ENCODE results near the gene PPARGC1A.

PPARGC1A gene

DNA sequence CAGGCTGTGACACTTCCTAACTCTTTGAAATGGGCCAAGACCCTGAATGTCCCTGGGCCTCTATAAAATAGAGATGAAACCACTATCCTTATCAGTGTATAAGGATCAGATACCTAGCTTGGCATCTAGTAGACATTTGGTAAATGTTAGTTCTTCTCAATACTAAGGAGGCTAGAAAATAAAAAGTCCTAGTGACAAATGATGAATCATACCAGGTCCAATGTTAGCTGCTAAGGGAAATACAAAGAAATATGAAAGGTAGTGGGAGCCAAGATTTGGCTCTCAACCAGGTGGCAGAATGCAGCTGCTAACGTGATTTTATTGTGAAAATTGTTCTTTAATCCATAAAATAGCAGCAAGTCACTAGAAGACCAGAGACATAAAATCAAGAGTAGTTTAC is 19.8 kb upstream of the PPARGC1A start:
- DNase-seq: no peak

DNA sequence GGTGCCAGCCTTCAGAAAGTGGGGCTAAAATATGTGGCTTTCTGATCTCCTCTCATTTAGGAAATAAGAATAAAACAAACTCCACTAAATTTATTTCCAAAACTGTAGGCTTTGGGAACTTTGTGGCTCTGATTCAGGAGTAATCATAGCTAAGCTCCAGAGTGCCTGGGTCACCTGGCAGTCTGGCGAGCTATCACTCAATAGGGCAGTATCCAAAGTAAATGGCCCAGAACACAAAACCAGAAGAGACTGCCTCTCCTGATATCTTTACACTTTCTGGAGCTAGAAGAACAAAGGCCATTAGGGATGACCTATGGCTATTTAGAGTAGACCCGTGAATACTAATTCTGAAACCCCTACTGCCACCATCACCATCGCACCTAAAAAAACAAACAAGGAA is 17.0 kb upstream of the PPARGC1A start:
- DNase-seq: no peak

GRCh38 chr4:23904639-23905071 is 14.8 kb upstream of the PPARGC1A start:
- no peak for DNase-seq

GRCh38 chr4:23903859-23904438 is 14.1 kb upstream of the PPARGC1A start:
- no peak for DNase-seq

DNA sequence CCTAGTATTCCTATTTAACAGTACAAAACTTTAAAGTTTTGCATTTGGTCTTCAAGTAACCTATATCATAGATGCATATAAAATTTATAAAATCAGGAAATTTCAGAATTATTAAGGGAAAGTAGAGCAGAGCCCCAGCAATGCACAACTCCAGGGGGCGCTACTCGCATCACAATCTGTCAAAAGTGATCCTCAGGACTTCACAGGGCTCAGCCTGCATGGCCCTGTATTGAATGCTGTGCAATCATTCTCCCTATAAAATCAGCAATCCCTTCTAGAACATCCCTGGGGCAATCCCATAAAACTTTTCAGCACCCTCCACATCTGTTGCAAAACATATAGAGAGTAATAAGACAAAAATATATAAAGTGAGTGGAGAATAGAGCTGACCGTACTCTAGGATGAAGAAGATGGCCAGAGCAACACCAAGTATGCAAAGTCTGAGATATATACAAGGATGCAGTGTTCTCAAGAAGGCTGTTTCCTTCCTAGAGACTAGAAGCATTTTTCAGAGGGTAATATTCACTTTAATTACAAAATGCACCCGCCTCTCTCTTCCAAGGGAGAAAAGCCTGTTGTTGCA is 12.5 kb upstream of the PPARGC1A start:
- DNase-seq: no peak

GRCh38 chr4:23900636-23901035 is 10.8 kb upstream of the PPARGC1A start:
- no peak for DNase-seq

- no peak for DNase-seq
Measured at GRCh38 chr4:23899565-23899964, 9.7 kb upstream of the PPARGC1A start.

GRCh38 chr4:23897564-23898109 is 7.8 kb upstream of the PPARGC1A start:
- no peak for DNase-seq

DNA sequence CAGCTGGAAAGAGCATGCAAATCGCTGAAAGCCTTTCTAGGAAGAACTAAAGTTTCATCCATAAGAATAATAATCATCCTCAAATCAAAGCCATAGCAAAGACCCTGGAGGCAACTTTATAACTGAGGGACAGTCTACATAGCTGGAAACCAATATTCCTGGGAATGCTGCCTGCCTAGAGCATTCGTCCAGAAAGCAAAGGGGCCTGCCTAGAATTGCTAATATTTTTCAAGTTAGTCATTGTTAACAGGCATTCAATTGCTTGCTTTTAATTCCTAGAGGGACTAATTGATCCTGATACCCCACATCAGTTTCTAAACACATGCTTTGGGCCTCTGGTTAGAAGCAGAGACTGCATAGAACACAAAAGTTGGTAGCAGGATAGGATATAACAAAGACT is 4.2 kb upstream of the PPARGC1A start:
- DNase-seq: no peak

DNA sequence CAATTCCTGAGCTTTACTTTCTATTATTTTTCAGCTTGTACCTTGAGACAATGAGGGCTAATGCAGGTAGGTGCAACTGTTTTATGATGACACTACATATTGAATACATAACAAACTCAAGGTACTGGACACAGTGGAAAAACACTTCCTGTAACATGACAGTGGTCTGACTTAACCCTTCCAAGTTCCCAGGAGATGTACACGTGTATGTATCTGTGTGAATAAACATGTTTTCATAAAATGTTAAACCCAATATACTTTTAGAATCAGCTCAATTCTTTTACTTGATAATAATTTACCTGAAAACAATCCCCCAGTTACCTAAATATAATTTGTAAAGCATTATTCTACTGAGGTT is 1.2 kb upstream of the PPARGC1A start:
- DNase-seq: no peak

DNA sequence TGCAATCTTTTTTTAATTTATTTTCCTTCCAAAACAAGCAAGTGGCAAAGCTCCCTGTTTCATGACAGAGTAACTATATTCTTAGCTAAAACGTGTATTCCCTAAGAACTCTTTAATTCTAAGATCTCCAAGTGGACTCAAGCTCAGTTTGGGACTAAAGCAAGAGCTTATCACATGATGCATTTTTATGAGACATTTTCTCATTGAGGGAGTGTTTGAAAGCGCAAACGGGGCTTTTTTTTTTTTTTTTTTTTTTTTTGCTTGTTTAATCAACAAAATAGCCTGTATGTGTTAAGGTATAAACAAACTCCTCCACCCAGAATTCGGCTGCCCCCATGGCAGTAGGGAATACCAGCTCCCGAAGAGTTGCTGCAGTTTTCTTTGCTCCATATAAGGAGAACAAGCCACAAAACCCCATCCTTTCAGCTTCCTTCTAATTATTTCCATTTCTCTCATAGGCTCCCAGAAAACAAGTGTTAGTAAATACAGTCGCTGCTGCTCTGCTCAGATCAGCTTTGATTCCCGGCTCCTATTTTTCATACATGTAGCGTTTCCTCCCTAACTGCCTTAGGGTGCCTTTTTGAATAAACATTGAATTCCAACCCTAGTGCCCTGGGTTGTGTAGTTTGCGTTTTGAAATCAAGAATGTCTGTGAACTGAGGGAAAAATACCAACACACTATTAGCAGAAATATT is 669 bp upstream of the PPARGC1A start:
- DNase-seq: no peak

- no peak for DNase-seq
Measured at GRCh38 chr4:23889391-23889790, 456 bp downstream of the PPARGC1A start.

GRCh38 chr4:23888421-23889319 is 1.2 kb downstream of the PPARGC1A start:
- no peak for DNase-seq

DNA sequence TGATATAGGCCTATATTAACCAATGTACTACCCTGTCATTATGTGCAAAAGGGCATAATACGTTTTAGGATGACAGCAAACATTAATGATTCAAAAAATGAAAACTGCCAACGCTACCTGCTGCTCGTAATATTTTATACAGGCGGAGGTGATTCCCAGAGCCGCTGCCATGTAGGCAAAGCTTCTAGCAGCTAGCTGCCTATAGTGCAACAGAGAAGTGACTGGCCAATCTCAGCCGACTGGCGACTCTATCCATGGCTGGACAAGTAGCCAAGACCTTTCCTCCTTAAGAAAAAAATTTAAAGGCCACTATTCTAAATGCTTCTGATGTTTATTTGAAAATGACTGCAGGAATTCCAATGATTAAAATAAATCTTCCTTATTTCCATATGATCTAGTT is 1.9 kb downstream of the PPARGC1A start:
- no peak for DNase-seq

GRCh38 chr4:23887173-23887572 is 2.7 kb downstream of the PPARGC1A start:
- no peak for DNase-seq

DNA sequence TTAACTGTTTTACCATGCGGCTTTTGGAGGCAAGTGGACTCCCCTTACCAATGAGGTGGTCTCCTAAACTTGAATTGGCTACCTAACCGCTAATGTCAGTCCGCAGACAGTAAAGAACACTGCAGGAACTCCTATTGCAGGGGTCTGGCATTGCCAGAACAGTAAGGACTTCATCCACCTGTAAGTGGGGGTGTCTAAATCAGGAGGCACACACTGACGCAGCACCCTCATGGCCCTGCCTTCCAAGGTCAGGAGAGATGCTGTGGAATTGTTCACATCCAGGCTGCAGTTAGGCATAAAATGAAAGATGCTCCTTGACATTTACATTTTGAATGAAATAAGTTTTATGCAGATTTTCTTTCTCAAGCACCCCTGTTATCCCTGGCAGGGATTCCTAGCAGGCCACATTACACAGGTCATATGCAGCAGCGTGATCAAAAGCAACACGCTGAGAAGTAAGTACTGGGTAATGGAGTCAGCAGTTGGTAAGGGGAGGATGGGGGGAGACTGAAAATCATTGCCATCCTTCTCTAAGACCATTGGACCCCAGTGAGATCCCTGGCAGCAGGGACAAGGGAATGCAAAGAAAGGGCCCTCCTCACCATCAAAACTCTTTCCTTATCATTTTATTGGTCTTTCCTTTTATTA is 3.8 kb downstream of the PPARGC1A start:
- DNase-seq: no peak

GRCh38 chr4:23884741-23885140 is 5.1 kb downstream of the PPARGC1A start:
- no peak for DNase-seq

- no peak for DNase-seq
Measured at GRCh38 chr4:23884261-23884660, 5.6 kb downstream of the PPARGC1A start.

- no peak for DNase-seq
Measured at GRCh38 chr4:23882976-23883531, 6.8 kb downstream of the PPARGC1A start.

DNA sequence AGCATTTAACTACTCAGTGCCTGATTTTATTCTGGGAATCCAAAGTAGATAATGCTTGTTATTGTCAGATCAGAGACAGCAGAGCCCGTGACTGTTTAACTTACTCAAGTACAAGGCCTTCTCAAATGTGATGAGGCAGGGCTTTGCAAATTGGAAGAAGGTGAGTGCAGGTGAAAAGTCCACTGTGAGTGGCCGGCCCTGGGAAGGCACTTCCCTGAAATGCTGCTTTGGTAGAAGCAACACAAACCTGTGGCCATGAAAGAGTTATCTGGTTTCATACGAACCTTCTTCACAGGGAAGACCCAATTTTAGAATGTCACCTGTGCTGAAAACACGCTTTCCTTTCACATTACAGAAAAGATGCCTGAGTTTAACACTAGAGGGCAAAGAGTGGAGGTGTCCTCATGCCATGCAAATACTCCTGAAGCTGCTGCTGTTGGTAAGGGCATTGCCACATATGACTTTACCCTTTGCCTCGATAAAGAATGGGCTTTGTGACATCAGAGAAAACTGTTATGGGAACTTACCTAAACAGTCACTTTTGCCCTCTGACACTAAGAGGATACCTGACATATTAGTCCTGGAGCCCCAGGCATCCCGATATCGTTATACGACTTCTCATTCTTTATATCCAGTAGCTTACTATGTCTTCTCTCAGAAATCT is 8.0 kb downstream of the PPARGC1A start:
- no peak for DNase-seq

DNA sequence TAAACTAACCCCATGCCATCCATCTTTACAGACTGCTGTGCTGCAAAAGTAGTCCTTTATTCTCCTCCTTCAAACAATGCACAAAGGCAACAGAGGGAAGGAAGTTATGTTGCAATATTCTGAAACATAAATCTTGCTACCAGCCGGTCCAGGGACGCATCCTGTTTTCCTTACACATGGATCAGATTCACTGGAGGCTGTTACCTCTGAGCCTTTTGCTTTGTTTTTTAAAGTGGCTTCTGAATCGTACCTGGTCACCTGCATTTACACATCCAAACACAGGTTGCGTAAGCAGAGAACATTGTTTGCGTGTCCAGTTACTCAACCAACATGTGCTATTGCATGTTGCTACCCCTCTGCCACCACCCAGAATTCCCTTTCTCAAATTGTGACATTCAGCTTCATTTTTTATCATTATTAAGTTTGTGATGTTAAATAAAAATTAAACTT is 8.8 kb downstream of the PPARGC1A start:
- no peak for DNase-seq

All from activated T-cell treated with anti-CD3 and anti-CD28 coated beads for 4 hours (primary cell).